ENCODE measurements around the gene OXCT1. TPM values are rescaled to one million over a fixed set of nuclear protein-coding genes. Genes with fewer than 3 reads are reported as not detected.

The OXCT1 gene
- total and polyA plus RNA-seq, 2 of the 8 experiments (the other 6 are each of a cell fraction or from before 2014, with no cell fraction given), result 10.1 to 28.2 TPM

Other genes with a start within 250 kb of the OXCT1 start
- 33.4 and 35.1 TPM in 2 replicates for gene RIMOC1, start 33.9 kb upstream of the OXCT1 start, total RNA-seq (2021; fragmentation: NEBNext Ultra II Directional; extraction: Animal tissue kit (Norgen Biotek cat#: 25700))
- 12.6 and 20.6 TPM in 2 replicates for gene RIMOC1, start 33.9 kb upstream of the OXCT1 start, polyA plus RNA-seq (2011; rRNA removed)
- gene FBXO4, start 54.9 kb upstream of the OXCT1 start, total RNA-seq (2021; fragmentation: NEBNext Ultra II Directional; extraction: Animal tissue kit (Norgen Biotek cat#: 25700)), result 0.57 and 0.88 TPM in 2 replicates
- 0.44 and 0.60 TPM in 2 replicates for gene FBXO4, start 54.9 kb upstream of the OXCT1 start, polyA plus RNA-seq (2011; rRNA removed)

Measured in H1 (cell line).